Astrocyte of the hippocampus (primary cell): ENCODE measurements around the gene CHP1.
A peak's percentile ranks its signal among the peaks of the same experiment; 100 is the strongest.
"Not testable (repeated sequence)": the region's sequence is repeated elsewhere in the genome, so short reads cannot be mapped to it uniquely, and the experiment has no call there.

ENCODE experiments used
- DNase-seq: peaks from one replicate; pipeline ENCODE4 v3.0.0; 2011; ENCODE audit warnings: low read depth, low spot score

CHP1 gene

DNA sequence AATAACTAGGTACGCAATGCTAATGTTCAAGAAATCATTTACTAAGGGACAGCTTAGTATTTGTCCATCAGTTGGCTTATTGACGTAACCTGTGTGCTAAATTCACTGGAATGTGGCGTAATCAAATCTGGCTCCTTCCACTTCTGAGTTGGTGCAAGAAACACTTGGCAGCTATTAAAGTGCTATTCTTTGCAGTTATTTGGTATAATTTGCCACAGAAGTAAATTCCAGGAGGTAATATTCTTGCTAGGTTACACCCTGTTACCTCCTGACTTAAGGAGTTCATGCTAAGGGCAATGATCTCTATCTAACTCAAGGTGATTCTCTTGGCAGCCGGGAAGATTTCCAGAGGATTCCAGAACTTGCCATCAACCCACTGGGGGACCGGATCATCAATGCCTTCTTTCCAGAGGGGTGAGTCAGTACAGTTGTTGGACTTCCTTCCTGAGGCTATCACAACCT lies 25.5 kb downstream of the CHP1 start:
- DNase-seq: peak; percentile 45

- peak; percentile 51 for DNase-seq
These were observed 27.8 kb downstream of the CHP1 start for GRCh38 chr15:41258750-41259471.

DNA sequence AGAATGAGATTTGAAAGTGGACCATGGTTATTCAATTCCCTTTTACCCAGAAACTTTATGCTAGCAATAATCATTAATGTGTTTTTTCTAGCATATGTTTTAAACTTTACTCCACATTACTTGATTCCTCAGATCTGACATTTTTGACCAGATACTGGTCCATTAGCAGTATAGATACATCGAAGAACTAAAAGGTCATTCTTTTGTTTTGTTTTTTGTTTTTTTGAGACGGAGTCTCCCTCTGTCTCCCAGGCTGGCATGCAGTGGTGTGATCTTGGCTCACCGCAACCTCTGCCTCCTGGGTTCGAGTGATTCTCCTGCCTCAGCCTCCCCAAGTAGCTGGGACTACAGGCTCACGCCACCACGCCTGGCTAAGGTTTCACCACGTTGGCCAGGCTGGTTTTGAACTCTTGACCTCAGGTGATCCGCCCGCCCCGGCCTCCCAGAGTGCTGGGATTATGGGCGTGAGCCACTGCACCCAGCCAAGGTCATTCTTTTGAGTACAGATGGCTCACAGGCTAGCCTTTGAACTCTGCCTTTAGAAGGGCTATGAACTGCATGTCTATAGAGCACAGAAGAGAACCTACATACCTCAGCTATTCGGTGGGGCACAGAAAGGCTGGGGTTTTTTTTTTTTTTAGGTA lies 28.6 kb downstream of the CHP1 start:
- no peak for DNase-seq

DNA sequence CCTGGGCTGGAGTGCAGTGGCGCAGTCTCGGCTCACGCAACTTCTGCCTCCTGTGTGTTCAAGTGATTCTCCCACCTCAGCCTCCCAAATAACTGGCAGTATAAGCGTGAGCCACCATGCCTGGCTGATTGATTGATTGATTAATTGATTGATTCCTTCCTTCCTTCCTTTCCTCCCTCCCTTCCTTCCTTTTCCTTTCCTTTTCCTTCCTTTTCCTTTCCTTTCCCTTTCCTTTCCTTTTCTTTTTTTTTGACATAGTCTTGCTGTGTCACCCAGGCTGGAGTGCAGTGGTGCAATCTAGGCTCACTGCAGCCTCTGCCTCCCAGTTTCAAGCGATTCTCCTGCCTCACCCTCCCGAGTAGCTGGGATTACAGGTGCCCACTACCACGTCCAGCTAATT lies 29.9 kb downstream of the CHP1 start:
- not testable (repeated sequence) for DNase-seq

GRCh38 chr15:41262571-41262970 lies 31.5 kb downstream of the CHP1 start:
- no peak for DNase-seq

GRCh38 chr15:41263891-41264351 lies 32.9 kb downstream of the CHP1 start:
- DNase-seq: no peak

- no peak for DNase-seq
These were observed 38.8 kb downstream of the CHP1 start for GRCh38 chr15:41269887-41270286.

- no peak for DNase-seq
These were observed 45.8 kb downstream of the CHP1 start for GRCh38 chr15:41276831-41277230.

- no peak for DNase-seq
These were observed 47.3 kb downstream of the CHP1 start for GRCh38 chr15:41278319-41278718.

- no peak for DNase-seq
These were observed 48.6 kb downstream of the CHP1 start for GRCh38 chr15:41279535-41280283.

DNA sequence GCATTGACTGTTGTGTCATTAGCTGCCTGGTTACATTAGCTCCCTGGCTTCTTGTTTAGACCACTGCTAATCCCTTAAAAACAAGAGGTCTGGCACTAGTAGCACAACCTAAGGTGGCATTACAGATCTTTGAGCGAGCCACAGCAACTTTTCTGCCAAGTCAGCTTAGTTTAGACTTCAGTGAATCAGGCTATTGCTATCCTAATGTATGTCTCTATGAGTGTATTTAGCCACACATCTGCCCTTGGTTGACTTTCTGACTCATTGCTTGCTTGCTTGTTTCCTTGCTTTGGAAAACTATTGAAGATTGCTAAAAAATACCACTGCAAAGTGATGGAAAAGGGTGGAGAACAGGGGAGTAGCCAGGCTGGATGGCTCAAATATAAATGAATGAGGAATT lies 50.2 kb downstream of the CHP1 start:
- peak; percentile 76 for DNase-seq

GRCh38 chr15:41282436-41282835 lies 51.4 kb downstream of the CHP1 start:
- DNase-seq: not testable (repeated sequence)

- DNase-seq: not testable (repeated sequence)
These were observed 52.0 kb downstream of the CHP1 start for GRCh38 chr15:41282980-41283652.

- DNase-seq: peak; percentile 99
These were observed 52.8 kb downstream of the CHP1 start for GRCh38 chr15:41283653-41284426.

GRCh38 chr15:41284427-41285177 lies 53.5 kb downstream of the CHP1 start:
- peak; percentile 16 for DNase-seq

DNA sequence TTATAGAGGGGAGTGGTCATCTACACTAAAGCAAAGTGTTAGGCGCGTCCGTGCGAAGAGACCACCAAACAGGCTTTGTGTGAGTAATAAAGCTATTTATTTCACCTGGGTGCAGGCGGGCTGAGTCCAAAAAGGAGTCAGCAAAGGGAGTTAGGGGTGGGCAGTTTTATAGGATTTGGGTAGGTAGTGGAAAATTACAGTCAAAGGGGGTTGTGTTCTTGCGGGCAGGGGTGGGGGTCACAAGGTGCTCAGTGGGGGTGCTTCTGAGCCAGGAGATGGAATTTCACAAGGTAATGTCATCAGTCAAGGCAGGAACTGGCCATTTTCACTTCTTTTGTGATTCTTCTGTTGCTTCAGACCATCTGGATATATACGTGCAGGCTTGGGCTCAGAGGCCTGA lies 54.2 kb downstream of the CHP1 start:
- no peak for DNase-seq

GRCh38 chr15:41286665-41287333 lies 55.7 kb downstream of the CHP1 start:
- no peak for DNase-seq

DNA sequence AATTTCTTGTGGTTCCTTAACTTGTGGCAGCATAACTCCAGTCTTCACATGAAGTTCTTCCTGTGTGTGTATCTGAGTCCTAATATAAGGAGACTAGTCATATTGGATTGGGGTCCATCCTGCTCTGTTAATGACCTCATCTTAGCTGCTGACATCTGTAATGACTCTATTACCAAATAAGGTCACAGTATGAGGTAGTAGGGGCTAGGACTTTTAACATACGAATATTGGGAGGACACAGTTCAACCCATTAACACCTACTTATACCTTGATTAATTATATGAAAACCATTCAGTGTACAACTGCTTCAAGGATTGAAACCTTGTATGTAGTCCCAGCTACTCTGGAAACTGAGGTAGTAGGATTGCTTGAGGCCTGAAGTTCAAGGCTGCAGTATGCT lies 57.4 kb downstream of the CHP1 start:
- DNase-seq: no peak

- no peak for DNase-seq
These were observed 58.9 kb downstream of the CHP1 start for GRCh38 chr15:41289953-41290352.
